GM18873 (cell line): Measurements from ENCODE around the gene ARMH4.

ENCODE experiments used
- ATAC-seq: cut with Tn5 transposase; IDR thresholded peaks from one replicate; pipeline ENCODE4 v1.9.1; 2021; ENCODE audit warnings: mild to moderate bottlenecking, moderate library complexity, moderate number of reproducible peaks; ENCODE audit not compliant: unreplicated experiment, low FRiP score

Gene ARMH4

GRCh38 chr14:58152014-58152857 is at the start of gene ARMH4:
Gene ARMH4 (minus strand): TSS chr14:58152213. CDS start chr14:58139358, 12,855 bp downstream.
- ATAC-seq: peak; percentile 87

DNA sequence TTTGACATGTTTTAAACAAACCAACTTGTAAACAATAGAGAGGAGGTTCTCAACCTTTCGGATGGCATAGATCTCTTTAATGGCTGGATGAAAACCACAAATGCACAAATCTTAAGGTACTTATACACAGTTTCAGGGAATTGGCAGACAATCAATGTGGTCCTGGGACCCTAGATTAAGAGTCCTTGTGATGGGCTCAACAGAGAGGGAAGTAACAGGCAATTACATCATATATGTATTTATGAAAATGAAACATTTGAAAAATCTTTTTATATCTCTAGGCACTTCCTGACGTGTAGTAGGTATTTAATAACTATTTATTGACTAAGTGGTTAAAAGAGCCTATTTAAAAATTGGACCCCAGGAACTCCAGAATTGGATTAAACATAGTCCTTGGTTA is 48.8 kb upstream of the ARMH4 start:
- ATAC-seq: no peak

GRCh38 chr14:58200480-58200841 is 48.4 kb upstream of the ARMH4 start:
- ATAC-seq: peak; percentile 12

GRCh38 chr14:58199726-58200479 is 47.9 kb upstream of the ARMH4 start, which contains the start of gene ACTR10:
Gene ACTR10 (plus strand): TSS chr14:58200149. CDS start chr14:58200218, 69 bp downstream.
- ATAC-seq: peak; percentile 91

GRCh38 chr14:58198086-58198485 is 46.1 kb upstream of the ARMH4 start:
- no peak for ATAC-seq

DNA sequence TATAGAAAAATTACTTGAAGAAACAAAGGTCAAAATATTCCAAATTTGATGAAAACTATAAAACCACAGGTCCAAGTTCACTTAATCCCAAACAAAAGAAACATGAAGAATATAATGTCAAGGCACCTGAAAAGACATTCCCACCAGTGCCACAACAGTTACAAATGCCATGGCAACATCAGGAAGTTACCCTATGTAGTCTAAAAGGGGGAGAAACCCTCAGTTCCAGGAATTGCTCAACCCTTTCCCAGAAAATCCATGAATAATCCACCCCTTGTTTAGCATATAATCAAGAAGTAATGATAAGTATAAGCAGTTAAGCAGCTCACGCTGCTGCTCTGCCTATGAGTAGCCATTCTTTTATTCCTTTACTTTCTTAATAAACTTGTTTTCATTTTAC is 44.2 kb upstream of the ARMH4 start:
- ATAC-seq: no peak

DNA sequence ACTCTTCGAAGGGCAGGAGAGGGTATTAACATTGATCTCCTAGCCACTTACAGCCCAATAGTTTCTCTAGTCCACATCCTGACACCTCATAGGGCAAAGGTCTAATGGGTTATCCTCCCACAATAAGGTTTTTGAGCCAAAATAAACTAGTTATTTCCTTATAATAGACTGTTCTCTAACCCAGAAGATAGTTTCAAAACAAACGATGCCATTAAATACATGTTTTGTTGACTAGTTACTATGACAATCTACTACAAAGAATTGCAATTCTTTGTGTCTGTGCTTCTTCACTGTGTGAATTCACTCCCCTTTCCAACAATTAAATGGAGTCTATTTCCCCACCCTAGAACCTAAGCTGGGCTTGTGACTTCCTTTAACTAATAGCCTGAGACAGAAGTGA is 41.5 kb upstream of the ARMH4 start:
- ATAC-seq: no peak

- no peak for ATAC-seq
Observed at GRCh38 chr14:58191763-58192601, 40.0 kb upstream of the ARMH4 start.

GRCh38 chr14:58189176-58189575 is 37.2 kb upstream of the ARMH4 start:
- no peak for ATAC-seq

- no peak for ATAC-seq
Observed at GRCh38 chr14:58177125-58177524, 25.1 kb upstream of the ARMH4 start.

- peak; percentile 80 for ATAC-seq
Observed at GRCh38 chr14:58171090-58171489, 19.1 kb upstream of the ARMH4 start.

DNA sequence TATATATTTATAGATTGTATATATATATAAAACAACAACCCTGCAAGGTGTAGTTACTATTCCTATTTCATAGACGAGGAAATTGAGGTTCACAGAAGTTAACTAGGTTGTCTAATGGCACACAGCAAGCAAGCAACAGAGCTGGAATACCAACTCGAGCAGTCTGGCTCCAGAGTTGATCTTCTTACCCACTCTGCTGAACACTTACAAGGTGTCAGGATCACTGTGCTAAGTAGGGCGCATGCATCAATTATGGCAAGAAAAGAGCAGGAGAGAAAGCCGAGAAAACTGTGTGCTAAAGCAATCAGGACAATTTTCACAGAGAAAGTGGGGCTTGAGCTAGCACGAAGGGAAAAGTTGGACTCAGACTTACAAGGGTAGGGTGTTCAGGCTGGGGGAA is 15.9 kb upstream of the ARMH4 start:
- no peak for ATAC-seq

DNA sequence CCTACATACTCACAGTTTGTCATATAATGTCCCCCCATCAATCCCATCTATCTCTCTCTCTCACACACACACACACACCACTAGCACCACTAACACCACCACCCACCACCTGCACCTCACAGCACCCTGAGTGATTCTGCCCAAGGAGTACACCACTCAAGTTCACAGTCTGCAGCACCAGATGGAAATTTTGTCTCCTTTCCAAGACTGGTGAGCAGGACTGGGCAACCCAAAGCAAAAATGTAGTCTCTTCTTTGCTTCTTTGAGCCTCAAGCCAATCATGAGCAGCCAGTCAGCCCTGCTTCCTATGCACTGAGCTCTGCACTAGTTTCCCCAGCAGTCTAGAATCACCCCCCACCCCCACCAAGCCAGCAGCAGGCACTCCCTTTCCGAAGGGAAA is 15.0 kb upstream of the ARMH4 start:
- ATAC-seq: no peak

DNA sequence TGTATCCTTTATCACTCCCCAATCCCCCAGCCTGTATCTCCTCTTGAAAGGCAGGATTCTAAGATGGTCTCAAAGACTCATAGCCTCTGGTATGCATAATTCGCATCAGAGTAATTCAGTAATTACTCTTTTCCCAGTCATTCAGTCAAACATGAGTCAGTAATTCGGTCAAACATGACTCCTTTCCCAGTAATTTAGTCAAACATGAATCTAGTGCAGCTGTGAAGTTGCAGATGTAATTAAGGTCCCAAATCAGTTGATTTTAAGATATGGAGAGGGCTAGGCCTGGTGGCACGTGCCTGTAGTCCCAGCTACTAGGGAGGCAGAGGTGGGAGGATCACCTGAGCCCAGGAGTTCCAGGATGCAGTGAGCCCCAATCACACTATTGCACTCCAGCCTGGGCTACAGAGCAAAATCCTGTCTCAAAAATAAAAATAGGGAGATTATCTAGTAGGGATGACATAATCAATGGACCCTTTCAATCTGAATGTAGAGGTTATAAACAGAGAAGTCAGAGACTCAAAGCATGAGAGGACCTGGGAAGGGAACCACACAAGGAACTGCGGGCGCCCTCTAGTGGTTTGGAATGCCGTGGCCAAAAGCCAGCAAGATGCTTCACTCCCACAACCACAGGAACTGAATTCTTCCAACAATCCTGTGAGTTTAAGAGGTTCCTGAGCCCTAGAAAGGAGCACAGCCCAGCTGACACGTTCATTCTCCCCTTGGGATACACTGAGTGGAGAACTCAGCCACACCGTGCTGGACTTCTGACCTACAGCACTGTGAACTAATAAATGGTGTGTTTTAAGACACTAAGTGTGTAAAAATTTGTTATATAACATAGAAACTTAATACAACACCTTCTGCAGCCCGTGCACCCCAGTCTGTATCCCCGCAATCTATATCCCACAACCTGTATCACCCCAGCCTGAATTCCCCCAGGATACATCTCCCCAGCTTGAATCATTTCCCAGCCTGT is 14.3 kb upstream of the ARMH4 start:
- ATAC-seq: no peak

DNA sequence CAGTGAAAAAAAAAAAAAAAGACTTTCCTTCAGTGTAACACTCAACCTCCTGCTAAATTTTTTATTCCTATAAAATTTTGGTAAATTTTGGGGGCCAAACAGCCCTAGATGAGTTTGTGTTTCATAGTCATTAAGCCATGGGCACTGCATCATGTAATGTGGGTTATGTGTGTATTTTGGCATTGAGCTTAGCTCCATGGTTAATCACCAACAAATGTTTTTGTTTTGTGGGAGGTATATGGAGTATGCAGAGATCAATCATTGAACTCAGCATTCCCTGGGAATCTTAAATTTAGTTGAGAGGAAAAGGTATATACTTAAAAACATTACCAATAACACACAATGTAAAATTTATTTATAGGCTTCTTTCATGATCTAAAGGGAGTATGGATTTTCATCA is 8.5 kb upstream of the ARMH4 start:
- ATAC-seq: no peak

DNA sequence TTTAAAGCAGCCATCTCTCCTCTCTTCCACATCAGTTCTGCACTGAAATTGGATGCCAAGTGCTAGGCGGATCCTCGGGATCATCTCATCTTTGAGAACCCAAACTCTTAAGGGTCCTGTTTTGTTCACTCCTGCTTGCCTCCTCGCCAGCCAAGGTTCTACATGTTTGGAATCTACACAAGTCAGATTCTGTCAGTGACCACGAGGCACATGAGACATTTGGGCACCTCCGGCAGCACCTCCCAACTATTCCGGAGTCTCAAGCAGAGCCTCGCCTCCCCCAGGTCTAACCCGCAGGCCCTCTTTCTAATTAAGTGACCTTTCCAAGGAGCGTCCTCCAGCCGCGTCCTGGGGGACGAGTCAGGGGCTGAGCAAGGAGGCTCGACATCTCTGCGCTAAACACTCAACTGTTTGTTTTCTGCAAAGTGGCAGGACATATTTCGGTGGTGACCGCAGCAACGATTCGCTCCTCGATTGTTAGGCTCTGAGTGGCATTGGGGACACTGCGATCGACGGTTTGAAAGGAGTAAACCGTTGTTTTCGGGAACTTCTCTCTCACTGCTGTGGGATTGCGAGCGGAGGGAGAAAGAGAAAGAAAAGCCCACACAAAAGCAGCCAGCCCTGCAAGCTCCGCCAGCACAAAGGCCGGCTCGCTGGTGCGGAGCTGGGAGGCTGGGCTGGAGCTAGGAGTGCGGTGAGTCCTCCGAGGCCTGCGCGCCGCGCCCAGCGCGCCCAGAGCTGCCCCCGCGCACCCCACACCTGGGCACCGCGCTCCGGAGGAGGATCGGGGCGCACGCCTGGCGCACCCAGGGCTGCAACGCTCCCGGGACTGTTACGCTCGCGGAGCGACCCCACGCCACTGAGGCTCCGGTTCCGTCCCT is 640 bp downstream of the ARMH4 start:
- peak; percentile 25 for ATAC-seq

DNA sequence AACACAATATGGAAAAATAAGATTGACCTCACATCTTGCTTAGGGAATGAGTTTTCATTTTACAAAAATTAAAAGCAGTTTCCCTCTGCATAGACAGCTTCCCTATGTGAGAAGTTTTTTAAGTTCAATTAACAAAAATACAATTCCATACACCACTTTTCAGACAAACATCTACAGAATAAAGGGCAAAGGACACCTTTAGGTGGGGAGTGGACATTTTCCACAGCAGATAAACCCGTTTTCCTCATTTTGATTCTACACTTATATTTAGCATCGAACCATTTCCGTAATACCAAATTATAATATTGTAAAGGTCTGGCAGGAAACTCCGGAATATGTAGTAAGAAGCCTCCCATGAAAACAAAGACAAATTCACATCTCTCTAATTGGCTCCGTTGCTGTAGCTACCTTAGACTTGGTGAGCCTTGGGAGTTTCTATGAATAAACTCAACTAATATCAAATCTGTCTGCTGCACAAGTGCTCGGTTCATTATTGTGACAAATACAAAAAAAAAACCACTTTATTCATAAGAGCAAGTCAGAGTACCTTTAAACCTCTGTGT is 1.7 kb downstream of the ARMH4 start:
- no peak for ATAC-seq

DNA sequence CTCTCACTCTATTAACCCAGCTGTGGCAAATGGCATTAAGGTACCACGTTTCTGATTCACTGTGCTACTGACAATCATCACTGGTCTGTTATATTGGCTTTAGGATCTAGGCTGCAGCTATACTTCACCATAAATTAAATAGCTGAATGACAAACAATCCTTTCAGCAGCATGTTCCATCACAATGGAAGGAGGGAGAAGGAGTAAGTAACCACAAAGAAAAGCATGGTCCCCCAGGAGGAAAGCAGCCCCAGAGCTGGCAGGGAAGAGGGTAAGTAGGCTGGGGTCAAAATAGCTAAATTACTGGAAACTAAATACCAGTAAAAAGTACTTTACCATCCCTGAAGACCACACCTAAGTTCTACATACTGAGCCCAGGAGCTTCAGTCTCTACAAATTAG is 2.8 kb downstream of the ARMH4 start:
- no peak for ATAC-seq
